Gastroesophageal sphincter (tissue), 3 donors: ENCODE results near the gene CFAP119.

Experiments
- POLR2A ChIP-seq, 2 donors: fragments of 450-650 bp; IDR thresholded peaks; one replicate each; pipeline ENCODE4 v1.6.1; 2017; ENCODE audit warnings: antibody characterized with exemption in 2 of 2, mild to moderate bottlenecking in 2 of 2, moderate library complexity in 1 of 2
- POLR2AphosphoS5 ChIP-seq: sonication (generic); formaldehyde crosslinking; IDR thresholded peaks from one replicate; pipeline ENCODE4 v1.6.1; 2017; ENCODE audit warnings: antibody characterized with exemption
- TF ChIP-seq, protein P1 (sequence below), 4 experiments: fragments of 200-600 bp in 2 of 4; fragments of 450-650 bp in 2 of 4; sonication (generic) in 1 of 4; IDR thresholded peaks; one replicate each; pipeline ENCODE4 v1.5.1; 2017 to 2019; ENCODE audit warnings: antibody characterized with exemption in 4 of 4, mild to moderate bottlenecking in 2 of 4, moderate library complexity in 2 of 4

DNA sequence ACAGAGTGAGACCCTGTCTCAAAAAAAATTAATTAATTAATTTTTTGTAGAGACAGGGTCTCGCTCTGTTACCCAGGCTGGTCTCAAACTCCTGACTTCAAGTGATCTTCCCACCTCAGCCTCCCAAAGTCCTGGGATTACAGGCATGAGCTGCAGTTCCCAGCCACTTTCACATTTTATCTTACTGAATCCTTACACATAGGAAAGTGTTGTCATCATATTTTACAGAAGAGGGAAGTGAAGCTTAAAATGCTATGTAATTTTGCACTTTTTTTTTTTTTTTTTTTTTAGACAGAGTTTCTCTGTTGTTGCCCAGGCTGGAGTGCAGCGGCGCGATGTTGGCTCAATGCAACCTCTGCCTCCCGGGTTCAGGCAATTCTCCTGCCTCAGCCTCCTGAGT, 46.3 kb upstream of the CFAP119 start:
- TF ChIP-seq POLR2A (IDR thresholded peaks at IDR 0.05) (no peak), POLR2AphosphoS5 (no peak)
- TF ChIP-seq, protein P1, sequence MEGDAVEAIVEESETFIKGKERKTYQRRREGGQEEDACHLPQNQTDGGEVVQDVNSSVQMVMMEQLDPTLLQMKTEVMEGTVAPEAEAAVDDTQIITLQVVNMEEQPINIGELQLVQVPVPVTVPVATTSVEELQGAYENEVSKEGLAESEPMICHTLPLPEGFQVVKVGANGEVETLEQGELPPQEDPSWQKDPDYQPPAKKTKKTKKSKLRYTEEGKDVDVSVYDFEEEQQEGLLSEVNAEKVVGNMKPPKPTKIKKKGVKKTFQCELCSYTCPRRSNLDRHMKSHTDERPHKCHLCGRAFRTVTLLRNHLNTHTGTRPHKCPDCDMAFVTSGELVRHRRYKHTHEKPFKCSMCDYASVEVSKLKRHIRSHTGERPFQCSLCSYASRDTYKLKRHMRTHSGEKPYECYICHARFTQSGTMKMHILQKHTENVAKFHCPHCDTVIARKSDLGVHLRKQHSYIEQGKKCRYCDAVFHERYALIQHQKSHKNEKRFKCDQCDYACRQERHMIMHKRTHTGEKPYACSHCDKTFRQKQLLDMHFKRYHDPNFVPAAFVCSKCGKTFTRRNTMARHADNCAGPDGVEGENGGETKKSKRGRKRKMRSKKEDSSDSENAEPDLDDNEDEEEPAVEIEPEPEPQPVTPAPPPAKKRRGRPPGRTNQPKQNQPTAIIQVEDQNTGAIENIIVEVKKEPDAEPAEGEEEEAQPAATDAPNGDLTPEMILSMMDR (IDR thresholded peaks at IDR 0.05) = no peak
